ENCODE data around the gene RRAS2. TPM values are rescaled to one million over a fixed set of nuclear protein-coding genes. Genes with fewer than 3 reads are reported as not detected.

Gene RRAS2
- total RNA-seq, 3 donors from 2014 or later (not counting 1 experiment from before 2014, with no cell fraction given) = 62.1 to 86.7 (median 69.6) TPM

DNA sequence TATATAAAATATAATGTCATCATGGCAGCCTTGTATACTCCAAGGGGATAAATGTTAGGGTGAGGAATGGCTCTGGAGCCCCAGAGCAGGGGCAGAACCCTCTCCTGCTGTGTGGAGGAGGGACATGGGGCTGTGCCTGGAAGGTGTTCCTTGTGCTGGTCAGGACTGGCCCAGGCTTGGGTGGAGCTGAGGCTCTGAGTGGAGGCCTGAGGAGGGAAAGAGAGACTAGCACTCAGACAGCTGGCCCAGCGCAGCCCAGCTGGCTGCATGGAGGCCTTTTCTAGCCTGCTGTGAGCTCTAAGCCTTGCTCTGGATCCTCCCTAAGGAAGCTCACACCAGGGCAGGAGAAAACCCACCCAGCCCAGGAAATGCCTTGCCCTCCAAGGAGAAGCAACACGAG lies 113.5 kb downstream of the RRAS2 start:
- H3K27ac Mint-ChIP-seq = no peak overlapping the region
- no peak overlapping the region for H3K4me3 Mint-ChIP-seq
- 77% methylated on average over 2 of the region's 2 CpGs for WGBS (ENCODE audit: insufficient coverage)
- intact Hi-C loops (cut with micrococcal nuclease) = loop anchor here (5.0 kb wide), 1 partner anchor 758 kb away; no protein-coding TSS in a partner anchor
- Histone ChIP-seq H3K9me3 (ENCODE audit: control insufficient read depth, insufficient read depth, low read length) (no peaks in the 10 kb centered on the region), H3K27me3 (ENCODE audit: control insufficient read depth, insufficient read depth, low read length) (no peaks in the 10 kb centered on the region), H3K36me3 (ENCODE audit: control insufficient read depth, insufficient read depth, low read length) (no peaks in the 10 kb centered on the region), H3K4me3 (ENCODE audit: low read length) (no peak overlapping the region), H3K4me1 (ENCODE audit: control insufficient read depth, insufficient read depth, low read length) (peaks cover 14% of the 10 kb centered on the region), H3K27ac (ENCODE audit: low read length) (no peak overlapping the region)
- no peak for TF ChIP-seq CTCF (IDR thresholded peaks at IDR 0.05)
- H3K27me3 Mint-ChIP-seq (ENCODE audit: low read depth in 2 of 2) = peaks cover 16 to 28% of the 10 kb centered on the region in 2 donors
- ATAC-seq (no peak), DNase-seq (no peak)
- H3K4me1 Mint-ChIP-seq = peaks cover 10 to 13% of the 10 kb centered on the region in 2 donors
- H3K36me3 Mint-ChIP-seq = no peaks in the 10 kb centered on the region
- no peaks in the 10 kb centered on the region for H3K9me3 Mint-ChIP-seq

- intact Hi-C loops (cut with micrococcal nuclease) = loop anchor here (5.0 kb wide), 1 partner anchor 758 kb away; no protein-coding TSS in a partner anchor
- H3K9me3 ChIP-seq (ENCODE audit: control insufficient read depth, insufficient read depth, low read length) = no peaks in the 10 kb centered on the region
- no peak overlapping the region for H3K27ac ChIP-seq (ENCODE audit: low read length)
- ATAC-seq (no peak), DNase-seq (no peak)
- H3K4me3 ChIP-seq (ENCODE audit: low read length) = no peak overlapping the region
- no peak overlapping the region for H3K4me3 Mint-ChIP-seq
- no peak overlapping the region for H3K27ac Mint-ChIP-seq
- TF ChIP-seq CTCF (IDR thresholded peaks at IDR 0.05) = no peak
- peaks cover 16 to 24% of the 10 kb centered on the region in 2 donors for H3K27me3 Mint-ChIP-seq (ENCODE audit: low read depth in 2 of 2)
- no peaks in the 10 kb centered on the region for H3K36me3 Mint-ChIP-seq
- H3K36me3 ChIP-seq (ENCODE audit: control insufficient read depth, insufficient read depth, low read length) = no peaks in the 10 kb centered on the region
- 95% methylated on average over 8 of the region's 8 CpGs for WGBS (ENCODE audit: insufficient coverage)
- H3K4me1 ChIP-seq (ENCODE audit: control insufficient read depth, insufficient read depth, low read length) = peaks cover 14% of the 10 kb centered on the region
- peaks cover 10 to 13% of the 10 kb centered on the region in 2 donors for H3K4me1 Mint-ChIP-seq
- H3K9me3 Mint-ChIP-seq = no peaks in the 10 kb centered on the region
- no peaks in the 10 kb centered on the region for H3K27me3 ChIP-seq (ENCODE audit: control insufficient read depth, insufficient read depth, low read length)
Observed at GRCh38 chr11:14244926-14245325, 114.1 kb downstream of the RRAS2 start.

DNA sequence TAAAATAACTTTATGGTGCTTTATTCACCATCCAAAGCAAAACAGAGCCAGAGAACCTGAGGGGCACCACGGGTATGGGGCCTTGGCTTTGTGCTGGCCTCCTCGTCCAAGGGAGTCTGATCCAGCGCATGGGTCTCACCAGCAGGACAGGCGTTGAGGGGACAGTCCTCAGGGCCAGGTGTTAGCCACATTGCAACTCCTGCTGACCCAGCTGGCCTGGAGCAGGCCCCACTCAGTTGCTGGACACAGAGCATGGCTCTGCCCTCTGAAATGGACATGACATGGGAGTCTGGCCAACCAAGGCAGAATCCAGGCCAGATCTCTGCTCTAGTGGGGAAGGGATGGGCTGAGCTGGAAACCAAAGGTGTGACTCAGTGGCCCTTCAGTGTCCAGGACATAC lies 116.2 kb downstream of the RRAS2 start:
- Histone ChIP-seq H3K36me3 (ENCODE audit: control insufficient read depth, insufficient read depth, low read length) (no peaks in the 10 kb centered on the region), H3K27ac (ENCODE audit: low read length) (no peak overlapping the region), H3K4me3 (ENCODE audit: low read length) (no peak overlapping the region), H3K4me1 (ENCODE audit: control insufficient read depth, insufficient read depth, low read length) (peaks cover 1% of the 10 kb centered on the region), H3K27me3 (ENCODE audit: control insufficient read depth, insufficient read depth, low read length) (no peaks in the 10 kb centered on the region), H3K9me3 (ENCODE audit: control insufficient read depth, insufficient read depth, low read length) (no peaks in the 10 kb centered on the region)
- ATAC-seq (no peak), DNase-seq (no peak)
- intact Hi-C loops (cut with micrococcal nuclease) = no loop called here
- Mint-ChIP-seq H3K4me3 (no peak overlapping the region), H3K9me3 (no peaks in the 10 kb centered on the region), H3K27ac (no peak overlapping the region), H3K4me1 (no peaks in the 10 kb centered on the region), H3K27me3 (ENCODE audit: low read depth in 2 of 2) (peaks cover 5 to 9% of the 10 kb centered on the region in 2 donors), H3K36me3 (no peaks in the 10 kb centered on the region)
- TF ChIP-seq CTCF (IDR thresholded peaks at IDR 0.05) = no peak
- 85% methylated on average over 4 of the region's 4 CpGs for WGBS (ENCODE audit: insufficient coverage)

DNA sequence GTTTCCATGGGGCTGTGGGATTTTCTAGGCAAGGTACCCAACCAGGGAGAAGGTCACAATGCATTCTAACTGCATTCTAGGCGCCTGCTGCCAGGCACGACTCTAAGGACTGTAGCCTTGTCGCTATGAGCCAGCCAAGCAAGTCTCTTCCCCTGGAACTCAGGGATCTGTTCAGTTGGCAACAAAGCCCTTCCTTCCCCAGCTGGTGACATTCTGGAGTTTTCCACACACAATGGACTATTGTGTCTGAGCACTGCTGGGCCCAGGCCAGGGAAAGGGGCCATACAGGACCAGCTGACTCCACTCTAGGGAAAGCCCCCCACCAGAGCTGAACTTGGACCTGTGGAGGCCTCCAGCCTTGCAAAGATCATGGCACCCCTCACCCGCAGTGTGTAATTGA lies 116.8 kb downstream of the RRAS2 start:
- ATAC-seq = no peak
- no peak overlapping the region for H3K4me3 Mint-ChIP-seq

More for the DNA sequence above, 116.8 kb downstream of the RRAS2 start:
- Mint-ChIP-seq H3K27me3 (ENCODE audit: low read depth in 2 of 2) (peaks cover 0 to 4% of the 10 kb centered on the region in 2 donors), H3K4me1 (no peaks in the 10 kb centered on the region), H3K9me3 (no peaks in the 10 kb centered on the region), H3K27ac (no peak overlapping the region), H3K36me3 (no peaks in the 10 kb centered on the region)
- no peak for DNase-seq
- TF ChIP-seq CTCF (IDR thresholded peaks at IDR 0.05) = no peak
- 83% methylated on average over 4 of the region's 4 CpGs for WGBS (ENCODE audit: insufficient coverage)
- H3K9me3 ChIP-seq (ENCODE audit: control insufficient read depth, insufficient read depth, low read length) = no peaks in the 10 kb centered on the region
- no peaks in the 10 kb centered on the region for H3K27me3 ChIP-seq (ENCODE audit: control insufficient read depth, insufficient read depth, low read length)
- H3K36me3 ChIP-seq (ENCODE audit: control insufficient read depth, insufficient read depth, low read length) = no peaks in the 10 kb centered on the region
- intact Hi-C loops (cut with micrococcal nuclease) = no loop called here
- H3K4me3 ChIP-seq (ENCODE audit: low read length) = no peak overlapping the region
- H3K4me1 ChIP-seq (ENCODE audit: control insufficient read depth, insufficient read depth, low read length) = peaks cover 6% of the 10 kb centered on the region
- no peak overlapping the region for H3K27ac ChIP-seq (ENCODE audit: low read length)
